Body of pancreas (tissue), 4 donors: ENCODE results near the gene KANSL2. TPM values are rescaled to one million over a fixed set of nuclear protein-coding genes. Genes with fewer than 3 reads are reported as not detected.
A peak's percentile ranks its signal among the peaks of the same experiment; 100 is the strongest.
"Not testable (repeated sequence)": the region's sequence is repeated elsewhere in the genome, so short reads cannot be mapped to it uniquely, and the experiment has no call there.

Experiments used
- ATAC-seq: fragments of 150-250 bp; one replicate; pipeline ENCODE4 v1.9.1; 2016
- DNase-seq, 4 donors: peaks; one replicate each; pipeline ENCODE4 v3.0.0-alpha.2; 2019
- H3K27ac ChIP-seq, 4 donors: fragments of 200-600 bp; sonication (generic); 1 replicate in 3 of 4; 2 replicates in 1 of 4; pipeline versions ENCODE4 v1.5.1 to v1.6.1; 2016 to 2019; ENCODE audit warnings: mild to moderate bottlenecking in 1 of 4, mixed read lengths in 1 of 4, moderate library complexity in 1 of 4
- H3K27me3 ChIP-seq, 2 donors: fragments of 200-600 bp; sonication (generic); one replicate each; pipeline ENCODE4 v1.6.0; 2016; ENCODE audit warnings: mild to moderate bottlenecking in 1 of 2
- H3K36me3 ChIP-seq, 2 donors: fragments of 200-600 bp; sonication (generic); replicated peaks in 1 of 2; 2 replicates each; pipeline ENCODE4 v1.5.1; 2016; ENCODE audit warnings: low read depth in 2 of 2; ENCODE audit not compliant: insufficient read depth in 1 of 2
- H3K4me1 ChIP-seq: fragments of 200-600 bp; sonication (generic); one replicate; pipeline ENCODE4 v1.6.0; 2016
- H3K4me3 ChIP-seq, 2 donors: fragments of 200-600 bp; sonication (generic); 1 replicate in 1 of 2; 2 replicates in 1 of 2; pipeline ENCODE4 v1.5.1; 2016 to 2019
- H3K9me3 ChIP-seq, 3 donors: fragments of 200-600 bp; sonication (generic); 1 replicate in 2 of 3; 2 replicates in 1 of 3; pipeline ENCODE4 v1.5.1; 2016
- POLR2A ChIP-seq, 3 donors: fragments of 450-650 bp; IDR thresholded peaks; one replicate each; pipeline ENCODE4 v1.6.1; 2016; ENCODE audit warnings: antibody characterized with exemption in 3 of 3, mild to moderate bottlenecking in 2 of 3
- WGBS, 2 donors: methylation state at CpG; one replicate each; pipeline ENCODE4 v1.1.5; 2017; 5-methylcytosine and 5-hydroxymethylcytosine counted together
- intact Hi-C: fragments of 100-400 bp; cut with DNase I; formaldehyde crosslinking; loops from one replicate; pipeline ENCODE4 v1.15.1; 2023
- total RNA-seq, 2 donors: library from RNA; depleted of rRNA; stranded (reverse); fragments of >200 nt; gene quantifications; one replicate each; pipeline ENCODE4 v1.1.0, GENCODE V29; 2016
- TF ChIP-seq, protein P1 (sequence below), 7 experiments: fragments of 450-650 bp in 4 of 7; fragments of 200-600 bp in 3 of 7; sonication (generic) in 3 of 7; IDR thresholded peaks; one replicate each; pipeline ENCODE4 v1.5.1; 2016 to 2019; ENCODE audit warnings: antibody characterized with exemption in 7 of 7

KANSL2 gene
- total RNA-seq, 2 donors from 2014 or later, result 19.1 to 20.0 TPM

DNA sequence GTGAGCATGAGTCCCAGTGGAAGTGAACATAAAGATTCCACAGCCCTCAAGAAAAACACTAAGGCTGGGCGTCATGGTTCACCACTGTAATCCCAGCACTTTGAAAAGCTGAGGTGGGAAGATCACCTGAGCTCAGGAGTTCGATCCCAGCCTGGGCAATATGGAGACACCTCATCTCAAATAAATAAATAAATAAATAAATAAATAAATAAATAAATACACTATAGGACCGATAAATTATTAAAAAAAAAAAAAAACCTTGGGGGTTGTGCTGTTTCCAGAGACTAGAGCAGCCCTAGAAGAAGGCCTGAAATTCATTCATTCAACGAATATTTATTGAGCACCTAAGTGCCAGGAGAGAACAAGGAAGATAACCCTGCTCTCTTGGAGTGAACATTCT is 1.5 kb upstream of the KANSL2 start:
- H3K27me3 ChIP-seq, result no peaks in the 10 kb centered on the region
- no peaks in the 10 kb centered on the region for H3K9me3 ChIP-seq
- TF ChIP-seq POLR2A (IDR thresholded peaks at IDR 0.05), result no peak
- TF ChIP-seq, protein P1, sequence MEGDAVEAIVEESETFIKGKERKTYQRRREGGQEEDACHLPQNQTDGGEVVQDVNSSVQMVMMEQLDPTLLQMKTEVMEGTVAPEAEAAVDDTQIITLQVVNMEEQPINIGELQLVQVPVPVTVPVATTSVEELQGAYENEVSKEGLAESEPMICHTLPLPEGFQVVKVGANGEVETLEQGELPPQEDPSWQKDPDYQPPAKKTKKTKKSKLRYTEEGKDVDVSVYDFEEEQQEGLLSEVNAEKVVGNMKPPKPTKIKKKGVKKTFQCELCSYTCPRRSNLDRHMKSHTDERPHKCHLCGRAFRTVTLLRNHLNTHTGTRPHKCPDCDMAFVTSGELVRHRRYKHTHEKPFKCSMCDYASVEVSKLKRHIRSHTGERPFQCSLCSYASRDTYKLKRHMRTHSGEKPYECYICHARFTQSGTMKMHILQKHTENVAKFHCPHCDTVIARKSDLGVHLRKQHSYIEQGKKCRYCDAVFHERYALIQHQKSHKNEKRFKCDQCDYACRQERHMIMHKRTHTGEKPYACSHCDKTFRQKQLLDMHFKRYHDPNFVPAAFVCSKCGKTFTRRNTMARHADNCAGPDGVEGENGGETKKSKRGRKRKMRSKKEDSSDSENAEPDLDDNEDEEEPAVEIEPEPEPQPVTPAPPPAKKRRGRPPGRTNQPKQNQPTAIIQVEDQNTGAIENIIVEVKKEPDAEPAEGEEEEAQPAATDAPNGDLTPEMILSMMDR (IDR thresholded peaks at IDR 0.05), result no peak
- H3K4me3 ChIP-seq, result no peak overlapping the region
- H3K36me3 ChIP-seq, result peaks cover 0 to 3% of the 10 kb centered on the region in 2 donors
- DNase-seq (no peak), ATAC-seq (no peak)
- H3K27ac ChIP-seq, result no peak overlapping the region
- H3K4me1 ChIP-seq, result peaks cover 26% of the 10 kb centered on the region
- 84 to 87% methylated on average over 4 of the region's 4 CpGs for WGBS, 2 donors
- intact Hi-C loops, result no loop called here

DNA sequence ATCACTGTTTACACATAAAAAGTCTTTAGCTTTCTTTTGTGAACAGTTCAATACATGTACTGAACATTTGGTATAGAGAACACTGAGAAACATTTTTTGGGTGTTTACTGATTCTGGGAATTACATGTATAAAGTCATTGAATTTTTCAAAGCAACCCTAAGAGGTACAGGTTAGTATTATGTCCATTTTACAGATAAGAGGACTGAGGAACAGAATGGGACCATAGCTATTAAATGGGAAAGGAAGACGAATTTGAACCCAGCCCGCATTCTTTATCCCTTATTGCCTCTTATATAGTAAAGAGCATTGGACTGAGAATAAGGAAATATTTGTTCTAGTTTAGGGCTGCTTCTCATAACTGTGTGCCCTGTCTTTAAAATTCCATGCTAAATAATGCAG is 889 bp upstream of the KANSL2 start:
- Histone ChIP-seq H3K4me3 (peak overlapping the region in 1 of 2 donors; percentile 49), H3K27me3 (no peaks in the 10 kb centered on the region), H3K36me3 (peaks cover 0 to 3% of the 10 kb centered on the region in 2 donors), H3K27ac (peak overlapping the region in 1 of 4 donors; percentile 92), H3K4me1 (peaks cover 29% of the 10 kb centered on the region), H3K9me3 (no peaks in the 10 kb centered on the region)
- ATAC-seq (no peak), DNase-seq (no peak)
- intact Hi-C loops, result no loop called here
- TF ChIP-seq, protein P1 (IDR thresholded peaks at IDR 0.05), result no peak
- no peak for TF ChIP-seq POLR2A (IDR thresholded peaks at IDR 0.05)
- 92 to 93% methylated on average over 2 of the region's 2 CpGs for WGBS, 2 donors

DNA sequence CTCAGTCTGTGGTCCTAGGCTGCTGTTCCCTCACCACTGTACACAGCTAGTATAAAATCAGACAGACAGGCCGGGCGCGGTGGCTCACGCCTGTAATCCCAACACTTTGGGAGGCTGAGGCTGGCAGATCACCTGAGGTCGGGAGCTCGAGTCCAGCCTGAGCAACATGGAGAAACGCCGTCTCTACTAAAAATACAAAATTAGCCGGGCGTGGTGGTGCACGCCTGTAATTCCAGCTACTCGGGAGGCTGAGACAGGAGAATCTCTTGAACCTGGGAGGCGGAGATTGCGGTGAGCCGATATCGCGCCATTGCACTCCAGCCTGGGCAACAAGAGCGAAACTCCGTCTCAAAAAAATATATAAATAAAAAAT is 481 bp upstream of the KANSL2 start:
- DNase-seq, H3K27me3 ChIP-seq, ATAC-seq, H3K36me3 ChIP-seq, H3K9me3 ChIP-seq, intact Hi-C loops: not testable (repeated sequence)
- peak overlapping the region in 3 of 4 donors; percentile 75 to 95 (median 92) for H3K27ac ChIP-seq
- 12 to 19% methylated on average over 19 of the region's 19 CpGs for WGBS, 2 donors
- peak overlapping the region in 1 of 2 donors; percentile 49 for H3K4me3 ChIP-seq
- H3K4me1 ChIP-seq, result peaks cover 29% of the 10 kb centered on the region

DNA sequence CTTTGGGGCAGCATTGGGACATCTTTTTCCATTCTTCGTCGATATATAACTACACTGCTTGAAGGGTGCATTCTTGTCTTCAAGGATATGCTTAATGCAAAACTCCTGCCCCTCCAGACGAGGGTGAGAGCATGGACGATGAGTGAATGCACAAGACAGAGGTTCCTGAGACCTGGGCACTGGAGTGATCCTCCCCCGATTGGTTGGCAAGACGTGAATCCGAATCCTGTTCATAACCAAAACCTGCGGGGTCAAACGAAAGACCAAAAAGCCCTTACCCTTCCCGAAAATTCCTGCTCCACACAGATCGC is 684 bp downstream of the KANSL2 start:
- DNase-seq (no peak), ATAC-seq (no peak)
- Histone ChIP-seq H3K27me3 (no peaks in the 10 kb centered on the region), H3K9me3 (no peaks in the 10 kb centered on the region), H3K36me3 (peaks cover 0 to 5% of the 10 kb centered on the region in 2 donors), H3K4me3 (peak overlapping the region; percentile 76 to 85), H3K4me1 (peaks cover 34% of the 10 kb centered on the region), H3K27ac (peak overlapping the region in 3 of 4 donors; percentile 75 to 95 (median 92))
- WGBS, 2 donors, result 0 to 1% methylated on average over 11 of the region's 11 CpGs
- intact Hi-C loops, result no loop called here
- TF ChIP-seq POLR2A (IDR thresholded peaks at IDR 0.05), result no peak
- TF ChIP-seq, protein P1 (IDR thresholded peaks at IDR 0.05), result no peak

DNA sequence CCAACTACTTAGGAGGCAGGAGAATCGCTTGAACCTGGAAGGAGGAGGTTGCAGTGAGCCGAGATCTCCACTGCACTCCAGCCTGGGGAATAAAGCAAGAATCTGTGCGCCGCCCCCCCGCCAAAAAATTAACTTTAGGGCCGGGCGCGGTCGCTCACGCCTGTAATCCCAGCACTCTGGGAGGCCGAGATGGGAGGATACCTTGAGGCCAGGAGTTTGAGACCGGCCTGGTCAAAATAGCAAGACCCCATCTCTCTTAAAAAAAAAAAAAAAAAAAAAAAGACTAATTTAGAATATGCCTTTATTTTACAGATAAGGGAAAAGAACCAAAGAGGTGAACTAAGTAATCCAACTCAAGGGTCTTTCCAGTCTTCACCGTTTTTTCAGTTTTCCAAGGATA is 1.2 kb downstream of the KANSL2 start:
- Histone ChIP-seq H3K9me3 (no peaks in the 10 kb centered on the region), H3K4me3 (peak overlapping the region; percentile 76 to 85), H3K27me3 (no peaks in the 10 kb centered on the region), H3K27ac (no peak overlapping the region), H3K4me1 (peaks cover 34% of the 10 kb centered on the region), H3K36me3 (peaks cover 0 to 5% of the 10 kb centered on the region in 2 donors)
- TF ChIP-seq POLR2A (IDR thresholded peaks at IDR 0.05), result no peak
- TF ChIP-seq, protein P1 (IDR thresholded peaks at IDR 0.05), result no peak
- 71 to 84% methylated on average over 13 of the region's 13 CpGs for WGBS, 2 donors
- intact Hi-C loops, result no loop called here
- no peak for DNase-seq
- no peak for ATAC-seq
